Fibroblast of skin of scalp (primary cell): ENCODE data around the gene IFIT3.
"Not testable (repeated sequence)": the region's sequence is repeated elsewhere in the genome, so short reads cannot be mapped to it uniquely, and the experiment has no call there.

Experiments
- DNase-seq: peaks from one replicate; pipeline ENCODE4 v3.0.0-alpha.2; 2013

Gene IFIT3

DNA sequence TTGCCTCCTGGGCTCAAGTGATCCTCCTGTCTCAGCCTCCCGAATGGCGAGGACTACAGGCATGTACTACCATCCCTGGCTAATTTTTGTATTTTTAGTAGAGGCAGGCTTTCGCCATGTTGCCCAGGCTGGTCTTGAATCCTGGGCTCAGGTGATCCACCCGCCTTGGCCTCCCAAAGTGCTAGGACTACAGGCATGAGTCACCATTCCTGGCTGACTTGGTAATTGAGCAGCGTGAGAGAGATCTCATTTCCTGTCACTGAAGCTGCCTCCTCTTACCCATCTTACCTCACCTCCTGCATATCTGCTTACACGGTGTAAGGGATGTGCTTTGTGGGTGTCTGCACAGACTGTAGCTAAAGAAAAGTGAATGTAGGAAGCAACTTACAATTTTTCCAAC is 9.7 kb downstream of the IFIT3 start:
- DNase-seq: peak; percentile 44

DNA sequence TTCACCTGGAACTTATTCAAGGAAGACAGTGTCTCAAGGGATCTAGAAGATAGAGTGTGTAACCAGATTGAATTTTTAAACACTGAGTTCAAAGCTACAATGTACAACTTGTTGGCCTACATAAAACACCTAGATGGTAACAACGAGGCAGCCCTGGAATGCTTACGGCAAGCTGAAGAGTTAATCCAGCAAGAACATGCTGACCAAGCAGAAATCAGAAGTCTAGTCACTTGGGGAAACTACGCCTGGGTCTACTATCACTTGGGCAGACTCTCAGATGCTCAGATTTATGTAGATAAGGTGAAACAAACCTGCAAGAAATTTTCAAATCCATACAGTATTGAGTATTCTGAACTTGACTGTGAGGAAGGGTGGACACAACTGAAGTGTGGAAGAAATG is 10.9 kb downstream of the IFIT3 start:
- DNase-seq: no peak

DNA sequence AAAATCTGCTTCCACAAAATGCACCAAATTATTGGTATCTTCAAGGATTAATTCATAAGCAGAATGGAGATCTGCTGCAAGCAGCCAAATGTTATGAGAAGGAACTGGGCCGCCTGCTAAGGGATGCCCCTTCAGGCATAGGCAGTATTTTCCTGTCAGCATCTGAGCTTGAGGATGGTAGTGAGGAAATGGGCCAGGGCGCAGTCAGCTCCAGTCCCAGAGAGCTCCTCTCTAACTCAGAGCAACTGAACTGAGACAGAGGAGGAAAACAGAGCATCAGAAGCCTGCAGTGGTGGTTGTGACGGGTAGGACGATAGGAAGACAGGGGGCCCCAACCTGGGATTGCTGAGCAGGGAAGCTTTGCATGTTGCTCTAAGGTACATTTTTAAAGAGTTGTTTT is 12.1 kb downstream of the IFIT3 start:
- no peak for DNase-seq

DNA sequence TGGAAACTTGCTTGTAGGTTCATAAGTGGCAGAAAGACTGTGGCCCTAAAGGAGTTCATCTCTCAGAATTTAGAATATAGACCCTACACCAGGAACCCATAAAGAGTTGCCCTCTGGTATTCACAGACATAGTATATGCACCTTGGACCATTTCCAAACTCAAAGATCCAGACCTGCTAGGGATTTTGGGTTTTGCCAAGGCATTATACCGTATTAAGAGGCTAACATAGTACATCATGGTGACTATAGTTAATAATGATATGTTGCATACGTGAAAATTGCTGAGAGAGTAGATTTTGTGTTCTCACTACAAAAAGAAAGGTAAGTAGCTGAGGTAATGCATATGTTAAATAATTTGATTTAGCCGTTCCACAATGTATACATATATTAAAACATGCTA is 13.9 kb downstream of the IFIT3 start:
- no peak for DNase-seq

DNA sequence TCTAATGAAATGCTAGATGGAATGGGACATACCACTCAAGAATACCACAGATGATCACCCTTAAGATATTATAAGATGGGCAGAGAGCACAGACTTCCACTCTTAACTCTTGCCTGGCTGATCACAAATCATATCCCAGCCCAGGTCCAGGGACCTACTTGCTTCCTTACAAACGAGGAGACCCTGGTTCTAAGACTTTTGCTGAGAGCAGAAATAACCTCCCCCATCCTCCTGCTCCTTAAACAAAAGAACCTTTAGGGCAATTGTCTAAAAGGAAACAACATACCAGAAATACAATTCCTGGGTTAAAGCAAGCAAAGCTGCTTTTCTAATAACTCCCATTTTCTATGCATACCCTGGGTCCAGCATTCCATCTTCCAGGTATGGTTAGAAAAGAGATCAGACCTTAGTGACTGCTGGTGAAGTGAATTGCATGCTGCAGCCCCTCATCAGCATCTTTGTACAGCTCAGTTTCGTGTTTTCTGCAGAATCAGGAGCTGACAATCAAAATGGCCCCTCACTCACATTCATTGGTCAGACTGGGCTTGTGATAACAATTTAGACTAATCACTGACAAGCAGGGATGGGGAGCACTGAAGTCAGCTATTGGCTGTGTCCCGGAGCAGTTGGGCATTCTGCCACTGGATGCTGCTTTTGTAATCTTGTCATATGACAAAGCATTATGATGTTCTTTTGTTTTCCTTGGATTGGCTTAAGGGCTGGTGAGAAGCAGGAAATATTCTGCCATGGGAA is 14.6 kb downstream of the IFIT3 start:
- peak; percentile 78 for DNase-seq

DNA sequence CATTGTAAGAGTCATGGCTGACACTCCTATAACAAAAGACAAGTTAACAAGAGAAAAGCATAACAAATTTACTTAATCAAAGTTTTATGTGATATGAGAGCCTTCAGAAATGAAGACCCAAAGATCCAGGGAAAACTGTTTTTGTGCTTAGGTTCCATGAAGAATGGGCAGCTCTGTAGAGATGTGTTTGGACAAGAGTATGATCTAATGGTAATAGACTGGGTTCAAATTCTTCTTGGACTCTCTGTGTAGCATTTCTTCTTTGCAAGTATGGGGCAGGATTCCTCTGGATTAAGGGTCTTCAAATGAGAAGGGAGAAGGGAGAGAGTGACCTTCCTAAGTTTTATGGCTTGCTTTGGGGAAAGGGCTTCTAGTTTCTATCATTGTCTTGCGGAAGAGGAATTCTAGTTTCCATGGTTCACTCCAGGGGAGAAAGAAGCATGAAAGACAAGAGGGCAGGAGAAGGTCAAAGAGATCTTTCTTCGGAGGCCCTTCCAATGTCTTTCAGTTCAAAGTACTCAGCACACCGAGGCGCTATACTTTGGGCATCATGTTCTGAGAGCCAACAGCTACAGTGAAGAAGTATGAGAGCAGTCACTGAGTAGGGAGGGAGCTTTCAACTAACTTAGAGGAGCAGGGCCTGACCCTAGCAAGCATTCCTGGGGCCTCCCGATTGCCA is 15.4 kb downstream of the IFIT3 start:
- DNase-seq: no peak

DNA sequence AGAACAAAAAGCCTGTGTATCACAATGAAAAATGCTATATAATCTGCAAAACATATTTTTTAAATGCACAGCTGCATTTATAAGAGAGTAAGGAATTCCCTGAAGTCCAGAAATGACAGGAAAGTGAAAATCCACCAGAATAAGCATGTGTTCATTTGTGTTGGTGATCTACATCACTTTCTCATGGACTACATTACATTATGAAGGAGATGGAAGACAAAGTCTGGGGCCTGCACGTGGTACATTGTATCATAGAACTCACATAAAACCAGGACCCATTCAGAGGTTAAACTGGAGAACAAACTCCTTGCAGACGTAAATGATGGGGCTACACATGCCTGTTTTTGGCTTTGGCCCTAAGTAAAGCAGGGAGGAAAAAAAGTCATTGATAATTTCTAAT is 16.4 kb downstream of the IFIT3 start:
- DNase-seq: no peak

DNA sequence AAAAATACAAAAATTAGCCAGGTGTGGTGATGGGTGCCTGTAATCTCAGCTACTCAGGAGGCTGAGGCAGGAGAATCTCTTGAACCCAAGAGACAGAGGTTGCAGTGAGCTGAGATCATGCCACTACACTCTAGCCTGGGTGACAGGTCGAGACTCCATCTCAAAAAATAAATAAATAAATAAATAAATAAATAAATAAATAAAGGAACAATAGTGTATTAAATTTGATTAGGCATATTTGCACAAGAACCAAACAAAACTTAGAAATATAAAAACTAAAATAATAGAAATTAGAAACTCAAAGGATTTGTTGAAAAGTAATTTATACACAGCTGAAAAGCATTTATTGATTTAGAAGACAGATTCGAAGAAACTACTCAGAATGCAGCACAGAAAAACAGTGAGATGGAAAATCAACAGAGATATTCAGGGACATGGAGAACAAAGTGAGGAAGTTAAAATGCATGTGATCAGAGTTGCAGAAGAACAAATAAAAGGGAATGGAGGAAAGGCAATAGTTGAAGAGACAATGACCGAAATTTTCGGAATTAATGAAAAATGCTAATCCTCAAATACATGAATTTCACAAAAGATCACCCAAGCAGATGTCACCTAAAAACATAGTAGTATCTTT is 17.7 kb downstream of the IFIT3 start:
- DNase-seq: no peak

DNA sequence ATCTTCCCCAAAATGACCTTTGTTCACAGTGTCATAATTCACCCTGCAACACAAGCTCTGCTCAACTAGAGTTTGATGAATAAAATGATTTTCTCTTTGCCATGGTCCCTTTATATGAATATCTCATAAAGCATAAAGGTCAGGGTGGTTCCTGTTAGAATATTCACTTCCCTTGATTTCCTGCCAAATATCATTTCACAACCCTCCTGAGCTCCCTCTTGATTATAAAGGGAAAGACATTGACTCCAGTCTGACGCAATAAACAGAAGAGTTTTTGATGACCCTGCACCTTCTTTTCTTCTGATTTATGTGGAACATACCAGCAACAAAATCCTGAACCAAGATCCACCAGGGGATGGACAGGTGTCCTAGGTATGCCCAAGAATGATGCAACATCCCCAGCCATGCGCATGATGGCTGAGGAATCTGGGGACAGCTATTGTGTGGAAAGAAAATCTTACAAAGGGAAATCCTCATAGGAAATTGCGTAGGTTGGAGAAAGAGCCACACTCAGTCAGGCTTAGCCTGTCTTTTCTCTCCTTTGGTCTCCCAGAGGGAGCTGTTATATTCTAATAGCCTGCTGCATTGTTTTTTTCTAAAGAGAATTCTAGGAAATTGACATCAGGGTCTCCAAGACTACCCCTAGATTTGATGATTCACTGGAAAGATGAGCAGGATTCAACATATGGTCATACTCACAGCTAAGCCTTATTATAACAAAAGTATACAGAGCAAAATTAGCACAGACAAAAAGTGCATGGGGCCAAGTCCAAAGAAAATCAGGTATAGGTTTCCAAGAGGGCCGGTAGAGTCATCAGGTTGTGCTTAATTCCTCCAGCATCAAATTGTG is 18.8 kb downstream of the IFIT3 start:
- no peak for DNase-seq

DNA sequence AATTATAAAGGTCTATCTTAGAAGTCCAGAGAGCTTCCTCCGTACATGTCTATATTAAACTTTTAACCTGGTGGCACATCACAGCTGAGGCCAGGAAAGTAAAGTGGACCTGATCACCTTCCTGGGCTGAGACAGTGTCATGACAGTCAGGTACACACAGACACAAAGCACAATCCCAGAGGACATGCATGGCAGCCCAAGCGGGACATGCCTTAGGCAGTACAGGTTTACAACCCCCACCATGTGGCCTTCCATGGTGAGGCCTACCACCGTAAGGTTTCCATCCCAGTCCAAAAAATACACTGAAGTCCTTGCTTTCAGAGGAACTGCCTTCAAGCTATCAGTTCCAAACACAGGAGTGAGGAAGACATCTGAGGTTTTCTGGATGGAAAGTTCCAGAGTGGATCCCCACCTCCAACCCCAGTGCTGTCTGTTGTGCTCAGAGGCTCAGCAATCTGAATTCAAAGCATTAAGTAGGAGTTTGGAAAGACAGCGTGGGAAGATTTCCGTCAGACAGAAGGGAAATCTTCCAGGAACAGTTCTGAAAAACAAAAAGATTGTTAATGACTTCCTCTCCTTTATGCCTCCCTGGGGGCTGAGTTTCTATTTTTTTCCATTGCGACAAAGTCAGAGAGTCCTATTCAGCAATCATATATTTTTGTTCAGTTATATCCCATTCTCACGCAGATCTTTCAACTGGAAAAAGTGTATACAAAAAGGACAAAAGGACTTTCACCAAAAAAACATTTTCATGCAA is 20.1 kb downstream of the IFIT3 start:
- no peak for DNase-seq

DNA sequence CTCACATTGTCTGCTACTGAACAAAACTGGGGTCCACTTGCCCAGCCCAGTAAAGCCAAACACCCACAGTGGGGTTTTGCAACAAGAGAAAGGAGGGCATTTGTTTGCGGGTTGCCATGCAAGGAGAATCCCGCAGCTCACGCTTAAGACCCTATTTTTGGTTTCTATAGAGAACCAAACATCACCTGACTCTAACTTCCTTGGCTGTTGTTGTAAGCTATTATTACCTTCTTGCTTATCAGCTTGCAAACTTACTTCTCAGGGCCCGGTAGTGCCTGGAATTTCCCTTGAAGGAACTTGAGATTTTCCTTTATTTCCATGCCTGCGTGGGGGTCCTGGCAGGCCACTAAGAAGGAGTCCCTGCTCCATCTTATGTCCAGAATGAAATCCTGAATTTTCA is 20.7 kb downstream of the IFIT3 start:
- DNase-seq: no peak

DNA sequence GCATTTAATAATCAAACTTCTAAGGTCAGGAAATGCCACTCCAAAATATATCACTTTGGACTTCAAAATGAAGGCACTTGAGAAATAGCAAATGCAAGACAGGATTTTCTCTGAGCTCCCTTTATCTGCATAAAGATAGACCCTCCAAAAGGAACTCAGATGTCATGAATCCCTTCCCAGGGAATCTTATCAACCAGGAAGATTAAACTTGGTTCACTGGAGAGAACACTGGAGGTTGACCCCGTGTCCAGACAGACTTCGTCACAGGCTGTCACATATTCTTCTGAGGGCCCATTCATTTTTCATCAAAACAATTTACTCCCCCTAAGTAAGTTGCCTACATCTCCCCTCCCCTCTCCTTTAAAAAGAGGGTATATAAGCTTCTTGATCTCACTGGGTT is 21.2 kb downstream of the IFIT3 start:
- no peak for DNase-seq

DNA sequence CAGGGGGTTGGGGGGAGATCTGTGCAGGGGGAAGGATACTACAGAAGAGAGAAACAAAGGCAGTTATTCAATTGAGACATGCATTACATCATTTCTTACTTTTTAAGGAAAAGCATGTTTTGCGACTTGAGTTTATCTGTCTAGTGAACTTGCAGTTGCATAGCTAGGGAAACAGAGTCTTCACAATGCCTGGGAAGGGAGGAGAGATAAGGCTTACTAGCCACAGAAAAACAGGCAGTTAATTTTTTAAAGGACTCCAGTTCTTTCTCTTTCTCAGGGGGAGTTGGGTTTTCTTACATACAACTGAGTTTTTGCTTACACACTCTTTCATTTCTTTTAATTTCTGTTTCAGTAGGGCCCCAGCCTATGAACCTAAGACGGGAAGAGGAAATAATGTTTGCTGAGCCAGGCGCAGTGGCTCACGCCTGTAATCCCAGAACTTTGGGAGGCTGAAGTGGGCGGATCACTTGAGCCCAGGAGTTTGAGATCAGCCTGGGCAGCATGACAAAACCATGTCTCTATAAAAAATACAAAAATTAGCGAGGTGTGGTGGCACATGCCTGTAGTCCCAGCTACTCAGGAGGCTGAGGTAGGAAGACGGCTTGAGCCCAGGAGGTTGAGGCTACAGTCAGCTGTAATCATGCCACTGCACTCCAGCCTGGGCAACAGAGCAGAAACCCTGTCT is 23.0 kb downstream of the IFIT3 start:
- DNase-seq: not testable (repeated sequence)

DNA sequence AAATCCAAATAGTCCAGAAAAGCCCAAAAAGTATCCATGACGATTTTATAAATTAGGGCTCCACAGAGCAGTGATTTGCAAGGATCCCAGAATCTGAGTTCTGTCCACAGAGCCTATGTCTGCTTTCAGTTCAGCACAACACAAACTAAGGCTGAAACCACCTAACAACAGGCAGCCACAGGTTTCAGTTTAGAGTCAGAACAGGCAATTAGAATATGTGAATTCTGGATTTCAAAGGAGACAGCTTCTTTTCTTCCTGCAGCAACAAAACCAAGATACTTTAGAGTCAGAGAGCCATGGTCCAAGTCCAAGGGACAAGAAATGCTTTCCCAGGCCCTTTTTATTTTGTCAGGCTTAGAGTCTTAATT is 23.6 kb downstream of the IFIT3 start:
- DNase-seq: no peak

DNA sequence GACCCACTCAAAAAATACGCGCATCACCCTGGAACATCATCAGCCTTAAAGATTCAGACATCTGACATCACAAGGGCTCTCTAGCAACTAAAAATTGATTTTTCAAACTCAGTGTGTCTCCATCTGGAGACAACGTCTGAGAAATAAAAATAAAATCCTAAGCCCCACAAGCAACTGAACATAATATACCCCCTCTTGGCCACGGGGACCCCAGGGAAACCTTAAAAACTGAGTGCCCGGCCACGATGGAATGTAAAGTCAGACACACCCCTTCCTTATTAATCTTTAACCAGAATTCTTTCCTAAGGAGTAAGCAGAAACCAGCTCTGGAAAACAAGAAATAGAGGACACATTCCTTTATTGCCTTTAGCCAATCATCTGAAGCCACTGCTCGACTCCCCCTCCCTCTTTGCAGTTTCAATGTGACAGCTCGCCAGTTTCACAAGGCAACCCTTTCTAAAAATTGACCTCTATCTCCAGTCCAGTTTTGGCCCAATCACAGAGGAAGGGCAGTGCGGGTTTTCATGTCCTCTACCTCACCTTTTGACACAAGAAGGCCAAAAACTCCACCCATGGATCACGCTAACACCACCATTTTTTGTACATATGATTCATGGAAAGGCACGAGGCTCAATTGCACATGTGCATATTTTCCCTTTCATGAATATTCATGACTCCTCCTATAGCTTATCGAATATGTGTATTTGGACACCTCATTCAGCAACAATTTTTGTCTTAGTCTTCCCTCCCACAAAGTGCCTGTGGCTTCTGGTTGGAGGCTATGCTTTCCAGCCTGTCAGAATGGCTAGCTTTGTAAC is 24.2 kb downstream of the IFIT3 start:
- peak; percentile 97 for DNase-seq

DNA sequence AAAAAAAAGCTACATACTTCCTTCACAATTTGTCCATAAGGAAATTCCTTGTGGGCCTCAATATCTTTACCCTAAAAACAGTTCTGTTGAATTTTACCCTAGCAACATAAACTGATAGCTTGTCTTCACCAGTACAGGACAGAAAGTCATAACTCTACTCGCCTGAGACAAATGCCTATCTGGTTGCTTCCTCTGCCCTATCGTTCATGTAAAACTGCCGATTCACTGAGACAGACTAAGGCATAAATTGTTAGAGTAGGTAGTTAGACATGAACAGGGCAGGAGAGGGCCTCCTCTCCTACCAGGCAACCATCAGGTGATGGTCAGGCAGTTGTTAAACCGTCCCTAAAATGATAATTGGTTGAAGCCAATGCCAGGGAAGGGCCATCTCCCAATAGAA is 25.0 kb downstream of the IFIT3 start:
- peak; percentile 27 for DNase-seq

DNA sequence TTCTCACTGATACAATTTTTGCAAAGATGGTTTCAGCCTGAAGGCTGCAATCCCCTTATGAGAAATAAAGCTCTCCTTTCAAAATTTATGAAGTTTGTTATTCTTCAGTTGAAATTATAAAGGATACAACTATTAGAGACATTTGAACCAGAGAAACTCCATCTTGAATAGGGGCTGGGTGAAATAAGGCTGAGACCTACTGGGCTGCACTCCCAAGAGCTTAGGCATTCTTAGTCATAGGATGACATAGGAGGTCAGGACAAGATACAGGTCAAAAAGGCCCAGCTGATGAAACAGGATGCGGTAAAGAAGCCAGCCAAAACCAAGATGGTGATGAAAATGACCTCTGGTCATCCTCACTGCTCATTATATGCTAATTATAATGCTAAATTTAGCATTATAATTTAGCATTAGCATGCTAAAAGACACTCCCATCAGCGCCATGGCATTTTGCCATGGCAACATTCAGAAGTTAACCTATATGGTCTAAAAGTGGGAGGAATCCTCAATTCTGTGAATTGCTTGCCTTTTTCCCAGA is 27.7 kb downstream of the IFIT3 start:
- DNase-seq: peak; percentile 28

DNA sequence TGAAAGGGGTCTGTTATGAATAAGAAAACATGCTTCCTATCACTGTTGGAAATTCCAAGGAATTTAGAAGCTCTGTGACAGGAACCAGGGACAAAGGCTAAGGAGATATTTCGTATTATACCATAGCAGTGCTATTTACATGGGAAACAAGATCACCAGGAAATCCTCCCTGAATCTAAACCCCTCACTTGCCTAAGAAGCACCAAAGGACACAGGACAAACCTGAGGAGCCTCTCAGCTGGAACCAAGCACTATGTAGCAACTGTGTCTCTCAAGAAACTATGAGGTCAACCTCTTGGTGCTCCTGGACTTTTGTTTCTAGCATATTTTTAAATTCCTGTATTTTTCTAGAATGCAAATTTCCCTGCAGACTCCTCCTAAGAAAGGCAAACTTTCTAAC is 29.3 kb downstream of the IFIT3 start:
- DNase-seq: no peak

DNA sequence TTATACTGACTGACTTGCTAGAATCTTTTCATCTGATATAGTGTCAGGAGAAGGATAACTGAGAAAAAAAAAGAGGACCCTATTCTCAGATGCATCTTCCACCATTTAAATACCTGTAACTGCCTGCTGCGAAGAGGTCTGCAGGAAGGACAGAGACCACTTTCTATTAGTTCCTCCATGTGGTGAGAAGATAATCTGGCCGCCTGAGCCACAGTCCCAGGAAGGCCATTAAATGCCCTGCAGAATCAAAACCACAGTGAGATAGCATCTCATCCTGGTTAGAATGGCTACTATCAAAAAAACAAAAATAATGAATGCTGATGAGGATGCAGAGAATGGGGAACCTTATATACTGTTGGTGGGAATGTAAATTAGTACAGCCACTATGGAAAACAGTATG is 30.2 kb downstream of the IFIT3 start:
- DNase-seq: no peak

DNA sequence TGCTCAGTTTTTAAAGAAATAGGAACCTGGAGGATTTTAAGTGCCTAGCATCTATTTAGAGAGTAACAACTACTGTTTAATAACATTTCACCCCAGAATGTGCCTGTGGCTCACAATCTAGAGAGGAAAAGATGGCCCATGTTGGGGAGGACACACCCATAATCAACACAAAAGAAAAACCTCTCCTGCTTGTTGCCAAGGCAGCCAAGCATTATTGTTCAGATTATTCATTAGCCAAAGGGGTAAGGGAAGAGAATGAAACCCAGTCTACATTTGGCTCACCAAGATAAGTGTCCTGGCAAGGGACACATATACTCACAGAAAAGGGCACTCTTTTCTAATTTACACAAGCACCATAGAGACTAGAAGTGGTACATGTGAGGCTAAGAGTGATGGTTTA is 32.4 kb downstream of the IFIT3 start:
- DNase-seq: no peak

DNA sequence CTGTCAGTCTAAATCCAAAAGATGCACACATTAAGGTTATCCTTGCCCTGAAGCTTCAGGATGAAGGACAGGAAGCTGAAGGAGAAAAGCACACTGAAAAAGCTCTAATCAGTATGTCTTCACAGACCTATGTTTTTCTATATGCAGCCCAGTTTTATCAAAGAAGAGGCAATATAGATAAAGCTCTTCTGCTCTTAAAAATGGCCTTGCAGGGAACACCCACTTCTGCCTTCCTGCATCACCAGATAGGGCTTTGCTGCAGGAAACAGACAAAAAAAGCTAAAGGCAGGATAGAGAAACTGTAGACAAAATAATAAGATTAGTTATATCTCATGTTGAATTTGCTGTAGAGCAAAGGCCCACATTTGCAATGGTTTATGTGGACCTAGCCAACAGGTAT is 35.1 kb downstream of the IFIT3 start:
- DNase-seq: no peak
